ENCODE measurements around the gene DPF3. TPM values are rescaled to one million over a fixed set of nuclear protein-coding genes. Genes with fewer than 3 reads are reported as not detected.

The DPF3 gene
- total RNA-seq, 2 donors from 2014 or later = 0.78 to 4.0 TPM

DNA sequence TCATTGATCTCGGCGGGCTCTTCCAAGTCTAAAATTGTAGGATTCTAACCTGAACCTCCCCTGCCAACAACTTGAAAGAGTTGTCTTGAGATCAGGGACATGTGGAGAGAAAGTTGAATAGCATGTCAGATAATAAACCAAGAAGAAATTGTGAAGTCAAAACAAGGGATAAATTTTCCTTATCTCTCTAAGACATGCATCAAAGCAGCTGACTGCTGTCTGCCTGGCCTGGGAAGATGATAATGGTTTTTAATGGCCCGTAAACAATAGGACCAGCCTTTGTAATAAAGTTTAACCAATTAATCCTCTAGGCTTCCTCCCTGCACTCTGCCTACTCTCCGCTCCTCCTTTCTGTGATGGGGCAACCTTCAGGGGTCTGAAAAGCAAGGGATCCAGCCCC, 67.9 kb downstream of the DPF3 start:
- TF ChIP-seq, protein P1, sequence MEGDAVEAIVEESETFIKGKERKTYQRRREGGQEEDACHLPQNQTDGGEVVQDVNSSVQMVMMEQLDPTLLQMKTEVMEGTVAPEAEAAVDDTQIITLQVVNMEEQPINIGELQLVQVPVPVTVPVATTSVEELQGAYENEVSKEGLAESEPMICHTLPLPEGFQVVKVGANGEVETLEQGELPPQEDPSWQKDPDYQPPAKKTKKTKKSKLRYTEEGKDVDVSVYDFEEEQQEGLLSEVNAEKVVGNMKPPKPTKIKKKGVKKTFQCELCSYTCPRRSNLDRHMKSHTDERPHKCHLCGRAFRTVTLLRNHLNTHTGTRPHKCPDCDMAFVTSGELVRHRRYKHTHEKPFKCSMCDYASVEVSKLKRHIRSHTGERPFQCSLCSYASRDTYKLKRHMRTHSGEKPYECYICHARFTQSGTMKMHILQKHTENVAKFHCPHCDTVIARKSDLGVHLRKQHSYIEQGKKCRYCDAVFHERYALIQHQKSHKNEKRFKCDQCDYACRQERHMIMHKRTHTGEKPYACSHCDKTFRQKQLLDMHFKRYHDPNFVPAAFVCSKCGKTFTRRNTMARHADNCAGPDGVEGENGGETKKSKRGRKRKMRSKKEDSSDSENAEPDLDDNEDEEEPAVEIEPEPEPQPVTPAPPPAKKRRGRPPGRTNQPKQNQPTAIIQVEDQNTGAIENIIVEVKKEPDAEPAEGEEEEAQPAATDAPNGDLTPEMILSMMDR (IDR thresholded peaks at IDR 0.05) = no peak
- TF ChIP-seq POLR2A (IDR thresholded peaks at IDR 0.05) = no peak
- no peak overlapping the region for H3K27ac ChIP-seq
- no peaks in the 10 kb centered on the region for H3K9me3 ChIP-seq
- 78 to 89% methylated on average over 4 of the region's 4 CpGs for WGBS, 2 donors
- no peak for ATAC-seq
- H3K27me3 ChIP-seq = no peaks in the 10 kb centered on the region
- no peaks in the 10 kb centered on the region for H3K4me1 ChIP-seq
- no peak for DNase-seq
- no peak overlapping the region for H3K4me3 ChIP-seq
- intact Hi-C loops (cut with DNase I) = no loop called here
- no peaks in the 10 kb centered on the region for H3K36me3 ChIP-seq (replicated peaks in 1 of 2; ENCODE audit: insufficient read depth in 1 of 2, low read depth in 2 of 2)

GRCh38 chr14:72825486-72825885, 68.4 kb downstream of the DPF3 start:
- no peak for ATAC-seq
- no peak for TF ChIP-seq POLR2A (IDR thresholded peaks at IDR 0.05)
- TF ChIP-seq, protein P1 (IDR thresholded peaks at IDR 0.05) = no peak
- H3K9me3 ChIP-seq = no peaks in the 10 kb centered on the region
- no peak overlapping the region for H3K27ac ChIP-seq
- H3K4me1 ChIP-seq = no peaks in the 10 kb centered on the region
- H3K27me3 ChIP-seq = no peaks in the 10 kb centered on the region
- WGBS, 2 donors = 84 to 94% methylated on average over 2 of the region's 2 CpGs
- DNase-seq = no peak
- no peak overlapping the region for H3K4me3 ChIP-seq
- intact Hi-C loops (cut with DNase I) = no loop called here
- H3K36me3 ChIP-seq (replicated peaks in 1 of 2; ENCODE audit: insufficient read depth in 1 of 2, low read depth in 2 of 2) = no peaks in the 10 kb centered on the region

DNA sequence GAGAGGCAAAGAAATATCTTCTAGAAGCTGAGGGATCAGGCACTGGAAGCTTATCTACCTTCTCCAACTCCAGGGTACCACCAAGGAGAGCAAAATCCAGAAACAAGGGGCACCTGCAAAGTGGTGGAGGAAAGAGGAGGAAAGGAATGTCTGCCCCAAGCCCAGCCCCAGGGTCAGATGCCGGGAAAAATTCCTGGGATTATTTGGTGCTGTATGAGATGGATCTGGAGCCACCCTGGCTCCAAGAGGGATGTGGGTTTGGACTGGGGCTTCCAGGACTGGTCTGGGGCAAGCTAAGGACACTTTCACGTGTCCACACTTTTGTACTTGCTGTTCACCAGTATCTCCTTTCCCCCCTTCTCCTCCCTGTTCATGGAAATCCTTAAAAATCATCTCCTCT, 69.8 kb downstream of the DPF3 start:
- Histone ChIP-seq H3K9me3 (peaks cover 0 to 3% (median 0%) of the 10 kb centered on the region in 3 donors), H3K27me3 (no peaks in the 10 kb centered on the region), H3K4me3 (no peak overlapping the region), H3K36me3 (replicated peaks in 1 of 2; ENCODE audit: insufficient read depth in 1 of 2, low read depth in 2 of 2) (no peaks in the 10 kb centered on the region), H3K4me1 (no peaks in the 10 kb centered on the region), H3K27ac (no peak overlapping the region)
- ATAC-seq = no peak
- no peak for DNase-seq
- WGBS, 2 donors = 60 to 73% methylated on average over 2 of the region's 2 CpGs
- TF ChIP-seq POLR2A (IDR thresholded peaks at IDR 0.05) = no peak
- TF ChIP-seq, protein P1 (IDR thresholded peaks at IDR 0.05) = no peak
- intact Hi-C loops (cut with DNase I) = no loop called here

- ATAC-seq (no peak), DNase-seq (no peak)
- TF ChIP-seq POLR2A (IDR thresholded peaks at IDR 0.05) = no peak
- TF ChIP-seq, protein P1 (IDR thresholded peaks at IDR 0.05) = no peak
- WGBS, 2 donors = 89 to 92% methylated on average over 14 of the region's 14 CpGs
- Histone ChIP-seq H3K4me3 (no peak overlapping the region), H3K36me3 (replicated peaks in 1 of 2; ENCODE audit: insufficient read depth in 1 of 2, low read depth in 2 of 2) (no peaks in the 10 kb centered on the region), H3K4me1 (no peaks in the 10 kb centered on the region), H3K27me3 (no peaks in the 10 kb centered on the region), H3K27ac (no peak overlapping the region), H3K9me3 (peaks cover 0 to 5% (median 0%) of the 10 kb centered on the region in 3 donors)
- intact Hi-C loops (cut with DNase I) = no loop called here
These were observed 70.8 kb downstream of the DPF3 start for GRCh38 chr14:72822946-72823611.

- H3K36me3 ChIP-seq (replicated peaks in 1 of 2; ENCODE audit: insufficient read depth in 1 of 2, low read depth in 2 of 2) = no peaks in the 10 kb centered on the region
These were observed 74.9 kb downstream of the DPF3 start for GRCh38 chr14:72818998-72819397.

More at GRCh38 chr14:72818998-72819397, 74.9 kb downstream of the DPF3 start:
- H3K9me3 ChIP-seq = peaks cover 0 to 5% (median 0%) of the 10 kb centered on the region in 3 donors
- no peaks in the 10 kb centered on the region for H3K4me1 ChIP-seq
- no peak overlapping the region for H3K27ac ChIP-seq
- WGBS, 2 donors = 71 to 94% methylated on average over 3 of the region's 3 CpGs
- ATAC-seq (no peak), DNase-seq (no peak)
- intact Hi-C loops (cut with DNase I) = no loop called here
- H3K4me3 ChIP-seq = no peak overlapping the region
- no peak for TF ChIP-seq POLR2A (IDR thresholded peaks at IDR 0.05)
- TF ChIP-seq, protein P1 (IDR thresholded peaks at IDR 0.05) = no peak
- no peaks in the 10 kb centered on the region for H3K27me3 ChIP-seq
